HG02943 (cell line): ENCODE data around the gene SMAD2.

Source experiments
- ATAC-seq: cut with Tn5 transposase; IDR thresholded peaks from one replicate; pipeline ENCODE4 v1.9.1; 2021; ENCODE audit warnings: mild to moderate bottlenecking, low read depth, moderate library complexity; ENCODE audit not compliant: unreplicated experiment

Gene SMAD2

DNA sequence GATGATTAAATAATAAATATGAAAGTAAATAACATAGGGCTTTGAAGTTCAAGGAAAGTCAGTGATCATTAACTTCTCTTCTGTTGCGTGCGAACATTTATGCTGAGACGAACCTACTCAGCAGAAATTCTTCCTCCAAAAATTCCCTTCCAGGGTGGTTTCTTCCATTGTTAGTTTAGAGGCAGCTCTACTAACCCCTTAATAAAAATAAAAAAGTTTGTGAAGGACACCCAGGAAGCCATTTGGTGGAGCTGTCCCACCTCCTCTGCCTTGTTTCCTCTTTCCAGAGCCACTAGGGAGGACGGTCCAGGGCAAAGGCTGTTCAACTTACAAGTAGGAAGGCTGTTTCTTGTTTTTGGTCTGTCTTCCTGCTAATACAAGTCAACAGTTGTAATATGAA lies 2.1 kb upstream of the SMAD2 start:
- ATAC-seq = no peak

DNA sequence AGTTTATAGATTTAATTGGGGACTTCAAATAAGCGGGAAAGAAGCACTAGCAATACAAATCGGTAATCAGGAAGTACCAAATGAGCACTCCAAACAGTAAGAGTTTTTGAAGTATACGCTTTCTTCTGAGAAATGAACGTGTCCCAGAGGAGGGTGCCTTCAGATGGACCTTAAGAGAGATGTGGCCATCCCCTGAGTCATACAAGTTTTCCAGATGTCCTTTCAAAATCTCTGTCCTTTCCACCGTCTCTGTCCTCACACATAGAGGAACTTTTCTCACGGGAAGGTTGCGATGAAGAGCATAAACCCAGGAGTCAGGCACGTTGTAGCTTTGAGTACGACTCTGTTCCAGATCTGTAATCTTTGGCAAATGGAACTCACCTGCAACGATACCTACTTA lies 1.7 kb upstream of the SMAD2 start:
- no peak for ATAC-seq

- ATAC-seq = no peak
These were observed 1.3 kb upstream of the SMAD2 start for GRCh38 chr18:47931718-47932103.

DNA sequence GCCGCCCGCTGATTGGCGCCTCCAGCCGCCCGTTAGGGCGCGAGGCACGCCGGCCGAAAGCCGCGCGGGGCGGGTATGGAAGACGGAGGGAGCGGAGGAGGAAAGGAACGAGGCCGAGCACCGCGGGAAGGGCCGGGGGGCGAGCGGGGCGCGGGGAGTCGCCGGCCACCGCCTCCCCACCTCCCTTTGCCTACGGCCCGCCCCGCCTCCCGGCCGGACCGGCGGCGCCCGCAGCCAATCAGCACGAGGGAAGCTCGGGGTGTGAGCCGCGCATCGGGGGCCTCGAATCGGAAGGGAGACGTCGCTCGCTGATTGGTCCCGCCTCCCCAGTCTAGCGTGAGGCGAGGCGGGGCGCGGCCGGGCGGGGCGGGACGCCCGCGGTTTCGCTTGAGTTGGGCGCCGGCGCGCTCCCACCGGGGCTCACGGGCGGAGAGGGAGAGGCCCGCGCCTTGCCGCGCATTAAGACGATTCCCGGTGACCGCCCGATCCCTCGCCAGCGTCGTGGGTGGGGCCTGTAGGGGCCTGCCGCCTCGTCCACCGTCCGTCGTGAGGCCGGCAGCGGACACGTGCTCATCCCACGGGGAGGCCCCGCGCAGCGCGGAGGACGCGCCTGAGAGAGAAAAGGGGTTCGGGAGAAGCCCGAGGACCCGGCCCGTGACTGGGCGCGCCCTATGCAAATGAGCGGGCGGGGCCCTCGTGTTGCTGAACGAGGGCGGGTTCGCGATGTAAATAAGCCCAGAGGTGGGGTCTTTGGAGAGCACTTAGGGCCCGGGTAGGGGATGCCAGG lies 665 bp upstream of the SMAD2 start:
- ATAC-seq = peak; percentile 85

DNA sequence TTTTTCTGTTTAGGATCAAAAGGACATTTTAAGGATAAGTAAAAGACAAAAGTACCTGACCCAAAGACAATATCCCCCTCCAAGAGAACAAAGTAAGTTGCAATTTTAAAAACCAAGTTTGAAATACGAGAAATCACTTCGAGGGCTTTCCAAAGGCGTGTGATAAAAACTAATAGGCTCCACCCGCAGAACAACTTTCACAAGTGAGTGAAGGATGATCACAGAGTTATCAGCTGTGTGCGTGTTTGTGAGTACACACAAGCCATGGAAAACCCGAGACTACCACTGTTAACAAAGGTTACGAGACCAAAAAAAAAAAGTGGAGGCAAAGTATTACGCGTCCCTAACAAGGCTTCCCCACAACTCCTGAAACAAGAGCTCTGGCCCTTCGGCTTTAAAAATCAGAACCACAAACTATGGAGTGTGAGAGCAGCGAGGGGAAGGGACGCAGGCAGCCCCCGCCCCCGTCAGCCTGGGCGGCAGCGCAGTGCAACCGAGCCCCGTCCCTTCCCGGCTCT lies 719 bp downstream of the SMAD2 start:
- ATAC-seq = no peak

DNA sequence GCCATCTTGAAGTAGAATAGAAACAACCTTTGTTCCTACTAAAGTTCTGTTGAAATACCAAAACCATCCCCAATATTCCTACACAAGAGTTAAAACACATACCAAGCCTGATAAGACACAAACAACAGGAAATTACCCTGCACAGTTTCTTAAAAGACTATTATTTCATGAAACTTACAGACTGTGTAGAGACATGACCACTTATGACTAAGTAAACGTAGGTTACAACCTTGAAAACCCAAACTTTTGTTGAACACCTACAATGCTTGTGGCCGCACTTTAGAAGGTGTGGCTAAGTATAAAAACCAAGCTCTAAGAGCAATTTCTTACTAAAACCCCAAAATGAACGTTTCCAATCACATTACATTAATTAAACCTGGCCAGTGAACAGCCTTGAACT lies 2.0 kb downstream of the SMAD2 start:
- no peak for ATAC-seq

GRCh38 chr18:47926101-47926850 lies 4.2 kb downstream of the SMAD2 start:
- no peak for ATAC-seq

DNA sequence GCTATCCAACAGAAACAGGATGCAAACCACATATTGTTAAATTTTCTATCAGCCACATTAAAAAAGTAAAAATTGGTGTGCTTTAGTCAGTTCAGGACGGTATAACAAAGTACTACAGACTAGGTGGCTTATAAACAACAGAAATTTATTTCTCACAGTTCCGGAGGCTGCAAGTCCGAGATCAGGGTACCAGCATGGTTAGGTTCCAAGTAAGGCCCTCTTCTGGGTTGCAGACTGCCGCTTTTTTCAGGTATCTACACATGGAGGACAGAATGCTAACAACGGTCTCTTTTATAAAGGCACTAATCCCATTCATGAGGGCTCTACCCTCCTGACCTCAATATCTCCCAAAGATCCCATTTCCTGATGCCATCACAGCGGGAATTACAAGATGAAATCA lies 10.5 kb downstream of the SMAD2 start:
- no peak for ATAC-seq

GRCh38 chr18:47917923-47918610 lies 12.4 kb downstream of the SMAD2 start:
- ATAC-seq = no peak

- no peak for ATAC-seq
These were observed 14.5 kb downstream of the SMAD2 start for GRCh38 chr18:47915930-47916329.

DNA sequence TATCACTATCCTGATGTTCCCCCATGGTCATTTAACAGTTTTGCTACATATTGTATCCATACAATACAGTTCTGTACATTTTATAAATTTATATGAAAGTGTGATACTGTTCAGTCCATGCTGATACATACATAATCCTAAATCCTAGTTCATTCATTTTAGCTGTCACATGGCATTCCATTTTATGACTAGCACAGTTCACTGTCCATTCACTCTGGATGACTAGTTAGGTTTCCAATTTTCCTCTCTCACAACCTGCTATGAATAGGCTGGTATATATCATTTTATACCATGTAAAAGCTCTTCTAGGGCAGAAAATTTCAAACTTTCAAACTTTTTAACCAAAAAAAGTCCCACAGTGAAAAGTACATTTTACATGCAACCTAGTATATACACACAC lies 15.2 kb downstream of the SMAD2 start:
- no peak for ATAC-seq

- ATAC-seq = no peak
These were observed 17.5 kb downstream of the SMAD2 start for GRCh38 chr18:47912794-47913585.

- no peak for ATAC-seq
These were observed 18.1 kb downstream of the SMAD2 start for GRCh38 chr18:47912343-47912742.

GRCh38 chr18:47911877-47912276 lies 18.6 kb downstream of the SMAD2 start:
- ATAC-seq = no peak

DNA sequence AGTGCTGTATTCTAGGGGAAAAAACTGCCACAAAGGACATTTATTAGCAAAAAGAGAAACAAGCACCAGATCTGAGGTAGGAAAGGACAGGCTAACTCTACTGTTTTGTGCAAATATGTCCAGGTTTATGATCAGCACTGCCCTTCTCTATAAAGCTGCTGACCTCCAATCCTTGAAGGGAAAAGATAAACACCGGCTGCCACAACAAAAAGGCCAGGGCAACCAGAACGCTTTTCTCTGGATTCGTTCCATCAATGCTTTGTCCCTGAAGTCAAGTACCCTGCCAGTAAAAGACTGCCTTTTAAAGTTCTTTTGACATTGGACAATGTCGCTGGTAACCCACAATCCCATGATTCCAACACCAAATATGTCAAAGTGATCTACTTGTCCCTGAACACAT lies 21.0 kb downstream of the SMAD2 start:
- no peak for ATAC-seq

DNA sequence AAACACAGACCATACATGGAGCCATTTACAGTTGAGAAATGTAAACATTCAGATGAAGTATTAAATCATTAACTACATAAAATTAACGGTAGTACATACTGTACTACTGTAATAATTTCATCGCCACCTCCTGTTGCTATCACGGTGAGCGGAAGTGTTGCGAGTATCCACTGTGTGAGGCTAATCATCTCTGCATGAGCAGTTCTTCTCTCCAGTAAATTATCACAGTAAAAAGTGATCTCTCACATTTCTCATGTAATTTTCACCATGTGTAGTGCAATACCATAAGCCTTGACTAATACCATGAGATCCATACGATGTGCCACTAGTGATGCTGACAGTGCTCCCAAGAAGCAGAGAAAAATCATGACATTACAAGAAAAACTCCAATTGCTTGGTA lies 21.9 kb downstream of the SMAD2 start:
- no peak for ATAC-seq

DNA sequence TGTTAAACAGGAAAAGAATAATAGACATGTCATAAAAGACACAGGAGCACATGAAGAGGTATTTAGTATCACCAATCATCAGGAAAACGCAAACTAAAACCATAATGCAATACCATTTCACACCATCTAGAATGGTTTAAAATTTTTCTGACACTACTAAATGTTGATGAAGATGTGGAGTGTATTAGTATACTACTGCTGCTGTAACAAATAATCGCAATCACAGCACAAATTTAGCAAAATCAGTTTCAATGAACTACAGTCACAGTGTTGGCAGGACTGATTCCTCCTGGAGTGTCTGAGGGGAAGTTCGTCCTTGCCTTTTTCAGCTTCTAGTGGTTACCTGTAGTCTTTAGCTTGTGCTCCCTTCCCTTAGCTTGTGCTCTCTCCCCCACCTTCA lies 24.1 kb downstream of the SMAD2 start:
- no peak for ATAC-seq

GRCh38 chr18:47903809-47904208 lies 26.6 kb downstream of the SMAD2 start:
- ATAC-seq = no peak

DNA sequence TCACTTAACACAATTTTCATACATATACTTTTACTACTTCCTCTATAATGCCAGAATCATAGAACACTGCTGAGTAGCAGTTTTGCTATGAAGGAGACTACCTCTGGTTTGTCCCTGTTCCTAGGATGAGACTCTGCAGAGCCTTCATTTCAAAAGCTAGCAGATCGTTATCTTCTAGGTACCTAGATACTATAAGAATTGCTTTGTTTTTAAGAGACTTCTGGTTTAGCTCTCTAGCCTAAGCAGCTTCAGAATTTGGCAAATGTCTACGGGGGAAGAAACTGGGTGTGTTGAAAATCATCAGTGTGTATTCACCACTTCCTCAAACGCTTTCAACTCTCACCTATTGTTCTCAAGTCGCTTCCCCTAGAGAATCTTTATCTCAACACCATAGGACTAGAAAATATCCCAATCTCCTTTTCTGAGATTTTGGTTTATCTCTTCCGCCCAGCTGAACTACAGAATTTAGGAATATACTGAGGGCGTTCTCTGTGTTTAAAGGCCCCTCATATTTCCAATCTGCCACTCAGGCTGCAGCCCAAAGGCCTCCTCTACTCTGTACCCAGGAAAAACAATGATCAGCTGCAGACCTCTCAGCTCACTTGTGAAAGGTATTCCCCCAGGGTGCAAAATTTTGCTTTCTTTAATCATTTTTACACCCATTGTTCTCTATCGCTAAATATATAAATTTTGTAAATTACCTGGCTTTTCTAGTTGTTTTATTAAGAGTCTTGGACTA lies 28.7 kb downstream of the SMAD2 start:
- peak; percentile 88 for ATAC-seq
